Stimulated activated CD8-positive, alpha-beta memory T cell treated with anti-CD3 and anti-CD28 coated beads, Interleukin-7, amount 100 ng/mL, for 4 hours (primary cell): ENCODE data around the gene HSD17B7.

ENCODE experiments used
- DNase-seq, 2 donors: peaks; one replicate each; pipeline ENCODE4 v3.0.0-alpha.2; 2020; ENCODE audit warnings: low read depth in 2 of 2

HSD17B7 gene

DNA sequence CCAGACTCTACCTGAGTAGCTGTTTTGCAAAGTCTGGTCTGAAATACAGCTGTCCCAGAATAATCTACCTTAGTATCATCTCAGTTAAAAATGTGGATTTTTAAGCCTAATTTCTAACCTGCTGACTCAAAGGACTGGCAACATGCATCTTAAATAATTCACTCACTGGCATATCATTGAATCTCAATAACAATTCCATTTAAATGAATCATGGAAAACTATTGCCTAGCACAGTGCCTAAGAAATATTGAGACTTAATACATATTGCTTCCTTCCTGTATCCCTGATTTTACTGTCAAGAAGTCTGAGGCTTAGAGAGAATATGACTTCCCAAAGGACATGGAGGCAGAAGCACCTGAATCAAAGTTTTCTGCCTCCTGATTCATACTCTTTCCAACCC lies 67.3 kb downstream of the HSD17B7 start:
- DNase-seq: no peak

DNA sequence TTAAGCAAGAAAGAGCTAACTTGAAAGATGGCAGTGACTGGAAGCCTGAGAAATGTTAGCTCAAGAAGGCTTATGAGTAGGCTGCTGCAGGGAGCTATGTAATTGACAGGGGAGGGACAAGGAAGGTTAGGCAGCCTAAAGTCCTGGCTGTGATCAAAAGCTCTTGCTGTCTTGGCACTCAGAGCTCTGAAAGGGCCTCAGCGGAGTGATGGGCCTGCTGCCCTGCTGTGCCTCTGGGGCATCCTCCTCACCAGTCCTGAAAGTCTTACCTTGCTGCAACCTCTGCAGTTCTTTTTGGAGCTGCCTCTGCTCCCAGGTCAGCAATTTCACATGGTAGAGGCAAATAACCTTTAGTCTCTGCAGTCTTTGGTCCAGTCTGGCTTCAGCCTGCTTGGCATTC lies 68.7 kb downstream of the HSD17B7 start:
- no peak for DNase-seq

DNA sequence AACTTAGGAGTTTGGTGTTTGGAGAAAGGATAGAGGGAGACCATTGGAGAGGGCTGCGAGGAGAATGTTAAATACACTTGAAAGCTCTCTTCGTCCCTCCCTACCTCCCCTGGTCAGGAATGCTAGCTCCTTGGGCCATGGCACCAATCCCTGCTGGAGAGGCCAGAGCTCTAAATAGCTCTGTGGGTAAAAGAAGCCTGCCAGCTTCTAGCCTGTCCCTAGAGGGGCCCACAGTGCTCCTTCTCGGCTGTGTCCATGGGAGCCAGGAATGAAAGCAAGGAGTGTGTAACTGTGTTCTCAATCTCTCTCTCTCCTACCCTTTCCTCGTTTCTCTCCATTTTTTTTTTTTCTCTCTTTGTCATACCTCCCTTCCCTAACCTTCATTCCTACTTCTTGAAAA lies 70.6 kb downstream of the HSD17B7 start, which contains the start of gene CCDC190:
CCDC190 (minus strand) TSS at position 75 of the 400 bp plus-strand sequence. CDS start 1,529 bp downstream, outside the sequence.
- DNase-seq: no peak

DNA sequence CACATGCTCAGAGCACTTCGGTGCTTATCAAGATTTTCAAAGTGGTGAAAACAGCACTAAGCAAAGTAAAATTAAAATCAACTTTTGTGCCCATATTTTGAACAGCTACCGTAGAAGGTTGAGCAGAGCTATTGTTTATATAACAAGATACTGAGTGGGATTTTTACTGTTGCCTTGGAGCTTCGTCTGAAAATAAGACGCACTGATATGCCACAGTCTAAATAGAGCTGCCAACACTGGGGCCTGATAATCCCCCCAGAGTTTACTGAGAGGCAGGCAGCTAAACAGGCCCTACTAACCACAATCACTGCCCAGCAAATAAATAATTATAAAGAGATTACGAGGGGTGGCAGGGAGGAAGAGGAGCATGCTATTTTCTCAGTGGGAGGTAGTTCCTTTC lies 71.1 kb downstream of the HSD17B7 start:
- no peak for DNase-seq
